K562 (cell line): ENCODE data around the gene CEBPZ. TPM values are rescaled to one million over a fixed set of nuclear protein-coding genes. Genes with fewer than 3 reads are reported as not detected.

Experiments
- ATAC-seq: fragments of 200-7000 bp; cut with Tn5 transposase; 3 replicates; pipeline ENCODE4 v1.9.1; 2020; ENCODE audit warnings: moderate library complexity
- BruUV-seq: library from RNA; stranded (reverse); fragments of 400-500 nt; replicated peaks from 2 replicates; lab custom pipeline; 2021; lab: Mats Ljungman, UMichigan
- CTCF ChIA-PET: fragments of 300-600 bp; formaldehyde crosslinking; extraction: SDS; loops from one replicate; lab custom pipeline; 2021; ENCODE audit warnings: low intra/inter-chr PET ratio; lab: Yijun Ruan, JAX
- POLR2A ChIA-PET: fragments of 300-600, 350-650 bp; sonication (Branson Sonifier 250); formaldehyde crosslinking; extraction: SDS; loops from one replicate; lab custom pipeline; 2021; ENCODE audit warnings: antibody characterized with exemption, inconsistent platforms; lab: Yijun Ruan, JAX
- DNase-seq, 4 experiments: peaks; one replicate each; pipeline versions ENCODE4 v3.0.0 to v3.0.0-alpha.2; 2011 to 2018; ENCODE audit warnings: low spot score in 3 of 4, mixed read lengths in 3 of 4; ENCODE audit errors: extremely low read depth in 1 of 4
- FAIRE-seq: peaks from 2 replicates; lab custom pipeline; 2011; peaks lifted over from hg19 to GRCh38; lab: Jason Lieb, UNC
- H2AFZ ChIP-seq: 2 replicates; pipeline ENCODE4 v1.6.0; 2011; ENCODE audit warnings: low read depth, low read length, control low read depth, inconsistent platforms
- H3K27ac ChIP-seq: fragments of 200-600 bp; 3 replicates; pipeline ENCODE4 v1.8.0; 2011; ENCODE audit warnings: low read depth, mild to moderate bottlenecking, control low read depth, inconsistent platforms, low read length, moderate library complexity, mixed read lengths; ENCODE audit errors: extremely low read depth
- H3K27me3 ChIP-seq, 2 experiments: fragments of 300-600 bp in 1 of 2; 2 replicates in 1 of 2; 3 replicates in 1 of 2; pipeline versions ENCODE4 v1.6.0 to v1.8.0; 2011; ENCODE audit warnings: inconsistent platforms in 2 of 2, low read length in 2 of 2, mild to moderate bottlenecking in 1 of 2, mixed read lengths in 1 of 2, moderate library complexity in 1 of 2; ENCODE audit not compliant: control insufficient read depth in 2 of 2, insufficient read depth in 2 of 2
- H3K36me3 ChIP-seq: fragments of 300-600 bp; 3 replicates; pipeline ENCODE4 v1.8.0; 2011; ENCODE audit warnings: mild to moderate bottlenecking, low read length, inconsistent platforms; ENCODE audit not compliant: control insufficient read depth, insufficient read depth
- H3K4me1 ChIP-seq, 2 experiments: fragments of 200-600 bp in 1 of 2; replicated peaks in 1 of 2; 2 replicates in 1 of 2; 3 replicates in 1 of 2; pipeline versions ENCODE4 v1.5.1 to v1.8.0; 2011; ENCODE audit warnings: inconsistent platforms in 2 of 2, low read length in 2 of 2, mild to moderate bottlenecking in 1 of 2, mixed read lengths in 1 of 2, moderate library complexity in 1 of 2; ENCODE audit not compliant: control insufficient read depth in 2 of 2, insufficient read depth in 2 of 2
- H3K4me2 ChIP-seq: 2 replicates; pipeline ENCODE4 v1.6.1; 2011; ENCODE audit warnings: low read length, control low read depth, inconsistent platforms, mixed read lengths; ENCODE audit not compliant: insufficient read depth
- H3K4me3 ChIP-seq: fragments of 200-600 bp; sonication (generic), shearing (Covaris generic); 2 replicates; pipeline ENCODE4 v1.5.1; 2016; ENCODE audit warnings: control low read depth, inconsistent platforms
- H3K79me2 ChIP-seq: fragments of 200-600 bp; 3 replicates; pipeline ENCODE4 v1.8.0; 2011; ENCODE audit warnings: low read length, inconsistent platforms; ENCODE audit not compliant: control insufficient read depth, insufficient read depth
- H3K9ac ChIP-seq, 2 experiments: 2 replicates each; pipeline versions ENCODE4 v1.6.0 to v1.6.1; 2011; ENCODE audit warnings: low read depth in 2 of 2, low read length in 2 of 2, control low read depth in 1 of 2, inconsistent platforms in 1 of 2, mild to moderate bottlenecking in 1 of 2, mixed read lengths in 1 of 2; ENCODE audit not compliant: insufficient read depth in 1 of 2
- H3K9me1 ChIP-seq: one replicate; pipeline ENCODE4 v1.6.0; 2011; ENCODE audit warnings: inconsistent platforms, mild to moderate bottlenecking, low read length, moderate library complexity; ENCODE audit not compliant: control insufficient read depth, insufficient read depth
- H3K9me3 ChIP-seq: replicated peaks from 2 replicates; pipeline ENCODE4 v1.5.1; 2011; ENCODE audit warnings: low read depth, low read length, inconsistent platforms; ENCODE audit not compliant: control insufficient read depth, insufficient read depth
- H4K20me1 ChIP-seq: replicated peaks from 2 replicates; pipeline ENCODE4 v1.6.1; 2011; ENCODE audit warnings: low read length, inconsistent platforms, mixed read lengths; ENCODE audit not compliant: control insufficient read depth, insufficient read depth
- BHLHE40 ChIP-seq: IDR thresholded peaks from 2 replicates; pipeline ENCODE4 v1.6.1; 2011; ENCODE audit warnings: low read length, improper control_type of control experiment
- ELF1 ChIP-seq: fragments of 200-800 bp; sonication (Bioruptor generic); IDR thresholded peaks from 2 replicates; pipeline ENCODE4 v1.6.1; 2016; ENCODE audit warnings: missing genetic modification characterization, missing compliant biosample characterization
- ETS2 ChIP-seq: IDR thresholded peaks from 2 replicates; pipeline ENCODE4 v1.6.1; 2016; ENCODE audit warnings: borderline replicate concordance, missing genetic modification characterization, mild to moderate bottlenecking, moderate library complexity, missing compliant biosample characterization; ENCODE audit not compliant: poor library complexity, severe bottlenecking
- JUN ChIP-seq, 2 experiments: sonication (generic) in 1 of 2; formaldehyde crosslinking in 1 of 2; IDR thresholded peaks; 2 replicates each; pipeline versions ENCODE4 v1.6.1 to v1.8.0; 2012 to 2022; ENCODE audit warnings: borderline replicate concordance in 2 of 2, mild to moderate bottlenecking in 2 of 2, improper control_type of control experiment in 1 of 2, low read depth in 1 of 2, low read length in 1 of 2, missing genetic modification reagents in 1 of 2
- L3MBTL2 ChIP-seq: fragments of 450-650 bp; IDR thresholded peaks from 2 replicates; pipeline ENCODE4 v1.6.1; 2016; ENCODE audit warnings: mild to moderate bottlenecking, moderate library complexity
- MCM2 ChIP-seq: fragments of 450-650 bp; IDR thresholded peaks from 2 replicates; pipeline ENCODE4 v1.6.1; 2017; ENCODE audit warnings: low read depth, mild to moderate bottlenecking
- NFATC3 ChIP-seq: fragments of 450-650 bp; IDR thresholded peaks from 2 replicates; pipeline ENCODE4 v1.6.1; 2017; ENCODE audit warnings: mild to moderate bottlenecking
- RNF2 ChIP-seq: sonication (generic); IDR thresholded peaks from 2 replicates; pipeline ENCODE4 v1.6.1; 2016
- ZNF133 ChIP-seq: fragments of 250-450 bp; sonication (Bioruptor Pico); IDR thresholded peaks from 2 replicates; pipeline ENCODE4 v1.4.0; 2020; ENCODE audit warnings: mild to moderate bottlenecking
- ZNF232 ChIP-seq: sonication (generic); formaldehyde crosslinking; IDR thresholded peaks from 2 replicates; pipeline ENCODE4 v1.8.0; 2022; ENCODE audit warnings: mild to moderate bottlenecking, missing genetic modification reagents
- ZNF695 ChIP-seq: fragments of 450-650 bp; formaldehyde crosslinking; IDR thresholded peaks from 2 replicates; pipeline ENCODE4 v1.4.0; 2020; ENCODE audit warnings: mild to moderate bottlenecking, moderate library complexity
- WGBS: fragments of 100-300 bp; shearing (Covaris generic); methylation state at CpG from one replicate; pipeline ENCODE4 v1.1.6; 2016; ENCODE audit warnings: low coverage, mixed read lengths; ENCODE audit not compliant: insufficient coverage; ENCODE audit errors: missing lambda C conversion rate; 5-methylcytosine and 5-hydroxymethylcytosine counted together
- in situ Hi-C: fragments of 300-500 bp; cut with MboI; formaldehyde crosslinking; loops from 4 replicates; pipeline ENCODE4 v1.15.0; 2018; ENCODE audit warnings: inconsistent platforms, mixed read lengths
- intact Hi-C: fragments of 100-400 bp; cut with micrococcal nuclease; formaldehyde crosslinking; loops from 2 replicates; pipeline ENCODE4 v1.14.2; 2022
- polyA plus RNA-seq, 8 experiments: library from polyadenylated mRNA; depleted of rRNA in 4 of 8; stranded (reverse) in 5 of 8; unstranded in 3 of 8; fragments of >200 nt; fragmentation: Nextera tagmentation in 2 of 8; fragmentation: Illumina TruSeq in 1 of 8; extraction: Ambion mirVana in 2 of 8; extraction: Trizol in 1 of 8; gene quantifications; 2 replicates each; pipeline versions ENCODE4 v1.2.1 to v1.2.3, GENCODE V29; 2011 to 2014; ENCODE audit warnings: inconsistent platforms in 1 of 8, missing spikeins in 1 of 8
- total RNA-seq, 7 experiments: library from RNA; depleted of rRNA in 6 of 7; stranded (reverse); fragments of >200 nt in 6 of 7; fragmentation: Illumina TruSeq in 2 of 7; extraction: Trizol in 2 of 7; gene quantifications; 2 replicates each; pipeline versions ENCODE4 v1.2.1 to v1.2.3, GENCODE V29; 2011 to 2021; ENCODE audit warnings: low replicate concordance in 1 of 7
- TF ChIP-seq, protein P1 (sequence below): sonication (generic); formaldehyde crosslinking; IDR thresholded peaks from 2 replicates; pipeline ENCODE4 v1.8.0; 2022; ENCODE audit warnings: mild to moderate bottlenecking, missing genetic modification reagents, borderline replicate concordance

Gene CEBPZ
- total and polyA plus RNA-seq, 9 of the 15 experiments (the other 6 are each of a cell fraction or from before 2014, with no cell fraction given) = 49.7 to 160 (median 82.8) TPM

- TF ChIP-seq ELF1 (tag) = no peak
- no peak for TF ChIP-seq L3MBTL2
- TF ChIP-seq BHLHE40 = no peak
- no peak for TF ChIP-seq JUN (IDR thresholded peaks at IDR 0.05; ENCODE audit: borderline replicate concordance, low read depth, low read length)
- TF ChIP-seq JUN (CRISPR knock-in tag; IDR thresholded peaks at IDR 0.05; ENCODE audit: borderline replicate concordance) = no peak
Observed at GRCh38 chr2:37191747-37192146, 39.6 kb downstream of the CEBPZ start (continued).

- no peak overlapping the region for H3K4me2 ChIP-seq
- POLR2A ChIA-PET = interaction anchor here (0.6 to 1.6 kb wide), 2 partner anchors 10 to 12 kb away, joined by 3 to 8 read pairs; no protein-coding TSS in a partner anchor
- in situ Hi-C loops = no loop called here
- no peak for ATAC-seq
- H3K9me3 ChIP-seq = peaks cover 3% of the 10 kb centered on the region; the same call in 1 of the 2 replicates
- TF ChIP-seq, protein P1, sequence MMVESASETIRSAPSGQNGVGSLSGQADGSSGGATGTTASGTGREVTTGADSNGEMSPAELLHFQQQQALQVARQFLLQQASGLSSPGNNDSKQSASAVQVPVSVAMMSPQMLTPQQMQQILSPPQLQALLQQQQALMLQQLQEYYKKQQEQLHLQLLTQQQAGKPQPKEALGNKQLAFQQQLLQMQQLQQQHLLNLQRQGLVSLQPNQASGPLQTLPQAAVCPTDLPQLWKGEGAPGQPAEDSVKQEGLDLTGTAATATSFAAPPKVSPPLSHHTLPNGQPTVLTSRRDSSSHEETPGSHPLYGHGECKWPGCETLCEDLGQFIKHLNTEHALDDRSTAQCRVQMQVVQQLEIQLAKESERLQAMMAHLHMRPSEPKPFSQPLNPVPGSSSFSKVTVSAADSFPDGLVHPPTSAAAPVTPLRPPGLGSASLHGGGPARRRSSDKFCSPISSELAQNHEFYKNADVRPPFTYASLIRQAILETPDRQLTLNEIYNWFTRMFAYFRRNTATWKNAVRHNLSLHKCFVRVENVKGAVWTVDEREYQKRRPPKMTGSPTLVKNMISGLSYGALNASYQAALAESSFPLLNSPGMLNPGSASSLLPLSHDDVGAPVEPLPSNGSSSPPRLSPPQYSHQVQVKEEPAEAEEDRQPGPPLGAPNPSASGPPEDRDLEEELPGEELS (CRISPR knock-in tag) = no peak
- TF ChIP-seq ZNF133 (no peak), ZNF695 (no peak), ETS2 (tag) (no peak), NFATC3 (no peak), ZNF232 (CRISPR knock-in tag) (no peak), RNF2 (no peak), MCM2 (no peak)
- no peak overlapping the region for H3K27ac ChIP-seq
- no peak for FAIRE-seq
- H3K27me3 ChIP-seq = peaks cover 0 to 2% of the 10 kb centered on the region in 2 experiments; a peak in 1 of 5 replicates
- DNase-seq = no peak
- no peak overlapping the region for H3K9ac ChIP-seq
- no peaks in the 10 kb centered on the region for H4K20me1 ChIP-seq
- CTCF ChIA-PET = no interaction called here
- H3K4me3 ChIP-seq = no peak overlapping the region
- BruUV-seq = no TSS peak
- H2AFZ ChIP-seq = no peak overlapping the region; the same call in 1 of the 2 replicates
- no peaks in the 10 kb centered on the region for H3K36me3 ChIP-seq
- H3K79me2 ChIP-seq = peaks cover under 1% of the 10 kb centered on the region; the same call in 1 of the 3 replicates
- intact Hi-C loops = no loop called here
- WGBS = 40% methylated on average over 4 of the region's 4 CpGs
- no peaks in the 10 kb centered on the region for H3K9me1 ChIP-seq
- peaks cover 4 to 9% of the 10 kb centered on the region in 2 experiments; a peak in 3 of 5 replicates for H3K4me1 ChIP-seq
Observed at GRCh38 chr2:37191253-37191652, 40.1 kb downstream of the CEBPZ start.
